ENCODE measurements around the gene LEAP2.

The LEAP2 gene

GRCh38 chr5:132873119-132873929 is at the start of gene LEAP2:
TSS of gene LEAP2 (plus strand) at chr5:132873668. CDS start at chr5:132873695, 27 bp downstream.
- in situ Hi-C loops (cut with HindIII; ENCODE audit: low sequenced_read_pairs), result no loop called here

GRCh38 chr5:132824426-132824825 is 49.0 kb upstream of the LEAP2 start:
- in situ Hi-C loops (cut with HindIII; ENCODE audit: low sequenced_read_pairs), result no loop called here

- in situ Hi-C loops (cut with HindIII; ENCODE audit: low sequenced_read_pairs), result no loop called here
Measured at GRCh38 chr5:132825033-132825833, 48.2 kb upstream of the LEAP2 start.

GRCh38 chr5:132825834-132826391 is 47.6 kb upstream of the LEAP2 start:
- in situ Hi-C loops (cut with HindIII; ENCODE audit: low sequenced_read_pairs), result no loop called here

- in situ Hi-C loops (cut with HindIII; ENCODE audit: low sequenced_read_pairs), result no loop called here
Measured at GRCh38 chr5:132826424-132827082, 46.9 kb upstream of the LEAP2 start.

GRCh38 chr5:132827943-132828673 is 45.4 kb upstream of the LEAP2 start:
- in situ Hi-C loops (cut with HindIII; ENCODE audit: low sequenced_read_pairs), result no loop called here

- in situ Hi-C loops (cut with HindIII; ENCODE audit: low sequenced_read_pairs), result no loop called here
Measured at GRCh38 chr5:132828846-132829494, 44.5 kb upstream of the LEAP2 start.

GRCh38 chr5:132829742-132830435 is 43.6 kb upstream of the LEAP2 start:
- in situ Hi-C loops (cut with HindIII; ENCODE audit: low sequenced_read_pairs), result no loop called here

- in situ Hi-C loops (cut with HindIII; ENCODE audit: low sequenced_read_pairs), result no loop called here
Measured at GRCh38 chr5:132830436-132831094, 42.9 kb upstream of the LEAP2 start, which contains the start of gene SHROOM1. TSS of gene SHROOM1 (minus strand) at chr5:132830647. CDS start at chr5:132826140, 4,507 bp downstream.

- in situ Hi-C loops (cut with HindIII; ENCODE audit: low sequenced_read_pairs), result no loop called here
Measured at GRCh38 chr5:132831095-132831860, 42.2 kb upstream of the LEAP2 start.

GRCh38 chr5:132832612-132833011 is 40.9 kb upstream of the LEAP2 start:
- in situ Hi-C loops (cut with HindIII; ENCODE audit: low sequenced_read_pairs), result no loop called here

GRCh38 chr5:132834057-132834456 is 39.4 kb upstream of the LEAP2 start:
- in situ Hi-C loops (cut with HindIII; ENCODE audit: low sequenced_read_pairs), result no loop called here

GRCh38 chr5:132836852-132837251 is 36.6 kb upstream of the LEAP2 start:
- in situ Hi-C loops (cut with HindIII; ENCODE audit: low sequenced_read_pairs), result no loop called here

GRCh38 chr5:132837868-132838267 is 35.6 kb upstream of the LEAP2 start:
- in situ Hi-C loops (cut with HindIII; ENCODE audit: low sequenced_read_pairs), result no loop called here

- in situ Hi-C loops (cut with HindIII; ENCODE audit: low sequenced_read_pairs), result no loop called here
Measured at GRCh38 chr5:132838516-132839282, 34.8 kb upstream of the LEAP2 start.

GRCh38 chr5:132839426-132840301 is 33.8 kb upstream of the LEAP2 start:
- in situ Hi-C loops (cut with HindIII; ENCODE audit: low sequenced_read_pairs), result no loop called here
